GM21825 (cell line): ENCODE data around the gene DUSP1.
A peak's percentile ranks its signal among the peaks of the same experiment; 100 is the strongest.

Experiments
- ATAC-seq: cut with Tn5 transposase; IDR thresholded peaks from one replicate; pipeline ENCODE4 v1.9.1; 2021; ENCODE audit warnings: mild to moderate bottlenecking, moderate library complexity; ENCODE audit not compliant: unreplicated experiment

Gene DUSP1

DNA sequence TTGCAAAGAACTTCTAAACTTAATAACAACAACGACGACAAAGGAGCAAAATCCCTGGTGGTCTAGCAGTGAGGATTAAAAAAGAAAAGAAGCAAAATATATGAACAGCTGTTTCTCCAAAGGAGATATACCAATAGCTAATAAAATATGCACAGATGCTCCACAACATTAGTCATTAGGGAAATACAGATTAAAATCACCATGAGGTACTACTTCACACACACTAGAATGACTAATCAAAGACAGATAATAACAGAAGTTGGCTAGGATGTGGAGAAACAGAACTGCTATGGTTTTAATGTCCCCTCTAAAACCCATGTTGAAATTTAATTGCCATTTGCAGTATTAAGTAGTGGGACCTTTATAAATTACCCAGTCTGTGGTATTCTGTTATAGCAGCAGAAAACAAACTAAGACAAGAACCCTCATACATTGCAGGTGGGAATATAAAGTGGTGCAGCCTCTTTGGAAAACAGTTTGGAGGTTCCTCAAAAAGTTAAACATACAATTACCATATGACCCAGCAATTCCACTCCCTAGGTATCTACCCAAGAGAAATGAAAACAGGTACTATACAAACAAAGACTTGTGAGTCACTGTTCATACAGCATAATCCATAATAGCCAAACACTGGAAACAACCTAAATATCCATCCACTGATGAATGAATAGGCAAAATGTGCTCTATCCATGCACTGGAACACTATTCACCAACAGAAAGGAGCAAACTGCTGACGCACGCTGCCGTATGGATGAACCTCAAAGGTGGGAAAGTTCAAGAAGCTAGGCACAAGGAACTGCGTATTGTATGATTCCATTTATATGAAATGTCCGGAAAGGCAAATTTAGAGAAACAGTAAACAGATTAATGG lies 11.4 kb upstream of the DUSP1 start:
- ATAC-seq: no peak

DNA sequence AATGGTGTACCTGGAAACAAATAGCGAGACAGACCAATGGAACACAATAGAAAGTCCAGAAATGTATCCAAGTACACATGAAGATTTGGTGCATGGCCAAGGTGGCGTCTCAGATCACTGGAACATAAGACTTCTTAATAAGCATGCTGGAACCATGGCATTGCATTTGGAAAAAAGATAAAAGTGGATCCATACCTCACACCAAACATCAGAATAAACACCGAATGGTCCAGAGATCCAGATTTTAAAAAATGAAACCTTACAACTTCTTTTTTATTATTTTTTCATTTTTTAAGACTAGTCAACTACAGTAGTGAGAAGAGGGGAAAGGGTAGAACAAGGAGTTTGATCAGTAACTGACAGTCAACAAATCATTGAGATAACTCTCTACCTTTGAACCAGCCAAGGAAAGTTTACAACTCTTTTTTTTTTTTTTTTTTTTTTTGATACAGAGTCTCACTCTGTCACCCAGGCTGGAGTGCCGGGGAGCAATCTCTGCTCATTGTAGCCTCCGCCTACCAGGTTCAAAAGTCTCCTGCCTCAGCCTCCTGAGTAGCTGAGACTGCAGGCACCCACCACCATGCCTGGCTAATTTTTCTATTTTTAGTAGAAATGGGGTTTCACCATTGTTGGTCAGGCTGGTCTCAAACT lies 8.8 kb upstream of the DUSP1 start:
- ATAC-seq: no peak

DNA sequence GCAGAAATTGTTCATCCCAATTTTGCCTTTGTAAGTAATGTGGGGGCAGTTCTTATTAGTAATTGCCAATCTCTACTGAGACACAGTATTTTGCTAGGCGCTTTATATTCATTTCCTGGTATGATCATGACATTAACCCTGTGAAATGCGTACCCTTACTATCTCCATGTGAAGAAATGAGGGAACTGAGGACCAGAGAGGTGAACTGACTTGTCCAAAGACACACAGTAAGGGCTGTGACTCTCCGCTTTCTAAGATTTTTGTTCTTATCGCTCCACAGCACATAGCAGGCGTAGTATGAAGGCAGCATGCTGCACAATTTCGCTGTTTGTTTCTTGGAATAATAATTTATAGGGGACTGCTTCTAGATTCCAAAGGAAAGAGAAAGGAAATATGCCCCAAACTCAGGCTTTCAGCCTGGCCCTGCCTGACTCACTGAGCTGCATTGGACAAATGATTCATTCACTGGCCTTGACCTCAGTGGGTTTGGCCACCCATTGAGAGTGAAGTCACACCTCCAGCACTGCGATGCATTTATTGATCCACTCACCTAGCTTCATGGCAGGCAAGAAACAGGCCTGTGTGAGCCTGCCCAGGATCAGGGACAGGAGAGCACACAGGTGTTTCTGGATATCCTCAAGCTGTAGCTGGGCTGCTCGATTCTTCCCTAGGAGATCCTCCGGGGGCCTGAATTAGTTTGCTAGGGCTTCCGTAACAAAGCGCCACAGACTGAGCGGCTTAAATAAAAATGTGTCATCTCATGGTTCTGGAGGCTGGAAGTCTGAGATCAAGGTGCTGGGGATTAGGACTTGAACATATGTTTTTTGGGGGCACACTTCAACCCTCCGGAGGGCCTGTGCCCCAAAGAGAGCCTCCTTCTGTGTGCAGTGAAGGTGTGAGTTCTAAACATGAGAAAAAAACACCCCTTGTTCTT lies 7.2 kb upstream of the DUSP1 start:
- peak; percentile 2 for ATAC-seq

DNA sequence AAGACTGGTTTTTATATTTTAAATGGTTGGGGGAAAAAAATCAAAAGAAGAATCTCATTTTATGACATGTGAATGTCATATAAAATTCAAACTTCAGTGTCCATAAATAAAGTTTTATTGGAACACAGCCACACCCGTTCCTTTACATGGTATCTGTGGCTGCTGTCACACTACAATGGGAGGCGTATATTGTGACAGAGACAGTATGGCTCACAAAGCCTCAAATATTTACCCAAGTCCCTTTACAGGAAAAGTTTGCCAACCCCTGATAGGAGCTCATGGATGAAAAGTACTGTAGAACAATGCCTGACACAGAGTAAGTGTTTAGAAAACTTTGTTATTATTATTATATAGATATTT lies 5.2 kb upstream of the DUSP1 start:
- ATAC-seq: no peak

DNA sequence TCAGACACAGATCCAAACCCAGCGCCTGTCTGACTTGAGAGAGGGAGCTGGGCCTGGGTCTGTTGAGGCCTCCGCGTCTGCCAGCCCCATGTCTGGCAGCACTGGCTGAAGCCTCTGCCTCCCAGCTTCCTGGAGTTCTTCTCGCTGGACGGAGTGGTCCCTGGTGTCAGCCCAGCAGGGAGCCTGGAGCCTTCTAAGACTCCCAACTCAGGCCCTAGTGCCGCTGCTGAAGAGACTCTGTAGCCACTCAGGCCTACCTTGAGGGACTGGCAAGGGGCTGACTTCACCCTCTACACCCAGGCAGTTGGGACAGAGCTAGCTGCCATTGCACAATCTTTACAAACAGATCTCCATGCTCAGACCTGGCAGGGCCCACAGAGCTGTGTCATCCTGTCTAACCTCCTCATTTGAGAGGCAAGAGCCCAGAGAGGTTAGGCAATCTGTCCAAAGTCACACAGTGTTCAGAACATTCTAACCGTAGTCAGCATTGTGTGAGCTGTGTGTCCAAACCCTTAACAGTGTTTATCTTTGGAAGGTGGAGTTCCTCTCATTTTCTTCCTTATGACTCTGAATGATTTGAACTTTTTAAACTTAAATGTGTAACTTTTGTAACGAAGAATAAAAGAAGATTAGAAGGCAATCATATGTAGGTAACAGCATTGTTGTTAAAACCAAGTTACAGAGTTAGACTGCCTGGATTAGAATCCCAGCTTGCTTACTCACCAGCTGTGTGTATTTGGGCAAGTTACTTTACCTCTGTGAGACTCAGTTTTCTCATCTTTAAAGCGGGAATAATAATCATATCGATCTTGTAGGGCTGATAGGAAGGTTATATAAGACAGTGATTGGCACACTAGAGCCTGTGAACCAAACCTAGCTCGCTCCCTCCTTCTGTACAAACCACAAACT lies 4.6 kb upstream of the DUSP1 start:
- ATAC-seq: no peak

DNA sequence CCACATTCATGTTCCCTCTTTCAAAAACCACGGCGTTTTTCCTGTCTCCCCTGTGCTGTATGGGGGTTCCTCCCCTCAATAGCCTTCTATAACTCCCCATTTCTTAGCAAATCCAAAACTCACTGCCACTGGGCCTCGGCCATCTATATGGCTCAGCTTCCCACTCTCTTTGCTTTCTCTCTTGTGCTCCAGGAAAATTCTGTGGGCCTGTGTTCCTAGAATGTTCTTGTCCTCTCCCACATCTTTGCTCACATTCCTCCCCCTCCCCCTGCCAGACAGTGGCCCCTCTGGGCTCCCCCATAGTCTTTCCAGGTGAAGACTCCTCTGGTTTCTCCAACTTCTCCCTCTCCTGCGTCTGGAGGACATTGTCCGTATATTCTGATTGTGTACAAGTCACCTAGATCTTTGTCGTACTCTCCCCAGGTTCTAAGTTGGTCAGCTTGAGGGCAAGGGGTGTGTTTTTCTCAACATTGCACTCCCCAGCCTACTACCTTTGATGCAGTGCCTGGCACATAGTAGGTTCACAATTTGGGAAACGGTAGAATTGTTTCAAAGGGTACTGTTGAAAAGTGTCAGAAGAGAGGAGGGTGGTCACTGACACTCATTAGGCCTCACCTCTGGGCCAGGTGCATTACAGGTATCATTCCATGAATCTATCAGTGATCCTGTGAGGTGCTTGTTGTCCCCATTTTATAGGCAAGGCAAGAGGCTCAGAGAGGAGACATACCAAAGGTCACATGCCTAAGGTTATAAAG lies 3.7 kb upstream of the DUSP1 start:
- ATAC-seq: no peak

DNA sequence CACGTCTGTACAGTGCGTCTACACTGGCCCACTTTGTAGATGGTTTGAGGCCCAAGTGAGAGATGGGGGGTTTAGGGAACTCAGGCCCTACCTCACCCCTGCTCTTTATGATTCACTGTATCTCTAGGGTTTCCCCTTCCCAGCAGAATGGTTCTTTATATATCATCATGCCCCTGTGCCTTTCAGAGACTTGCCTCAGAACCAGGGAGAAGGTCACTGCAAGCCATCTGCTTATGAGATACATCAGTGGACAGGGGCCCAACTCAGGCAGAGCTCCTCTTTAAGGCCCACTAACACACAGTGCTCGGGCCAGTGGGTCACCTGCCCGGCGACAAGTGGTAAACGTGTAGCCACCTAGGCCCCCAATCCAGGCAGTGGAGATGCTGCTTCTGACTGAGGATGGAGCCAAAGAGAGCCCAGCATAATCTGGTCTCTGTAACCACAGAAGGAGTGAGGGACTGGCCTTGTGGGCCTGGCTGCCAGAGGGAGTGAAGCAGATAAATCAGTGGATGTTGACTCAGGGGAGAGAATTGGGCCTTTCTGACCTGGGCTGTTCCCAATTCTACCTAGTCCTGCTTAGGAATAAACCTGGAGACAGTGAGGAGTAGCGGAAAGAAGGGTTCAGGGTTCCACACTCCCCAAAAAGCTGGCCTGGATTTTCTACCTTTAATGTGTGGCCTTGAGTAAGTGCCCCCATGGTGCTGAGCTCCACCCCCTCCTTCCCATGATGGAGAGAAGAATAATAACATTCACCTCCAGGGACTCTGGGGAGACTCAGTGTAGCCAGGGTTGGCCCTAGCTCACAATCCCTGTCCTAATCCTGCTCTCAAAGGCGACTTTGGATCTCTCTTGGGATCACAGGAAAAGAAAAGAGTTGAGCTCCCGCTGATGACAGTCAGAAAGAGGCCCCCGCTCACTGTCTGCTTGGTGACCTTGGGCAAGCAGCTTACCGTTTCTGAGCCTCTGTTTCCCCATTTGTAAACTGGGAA lies 2.8 kb upstream of the DUSP1 start:
- no peak for ATAC-seq

DNA sequence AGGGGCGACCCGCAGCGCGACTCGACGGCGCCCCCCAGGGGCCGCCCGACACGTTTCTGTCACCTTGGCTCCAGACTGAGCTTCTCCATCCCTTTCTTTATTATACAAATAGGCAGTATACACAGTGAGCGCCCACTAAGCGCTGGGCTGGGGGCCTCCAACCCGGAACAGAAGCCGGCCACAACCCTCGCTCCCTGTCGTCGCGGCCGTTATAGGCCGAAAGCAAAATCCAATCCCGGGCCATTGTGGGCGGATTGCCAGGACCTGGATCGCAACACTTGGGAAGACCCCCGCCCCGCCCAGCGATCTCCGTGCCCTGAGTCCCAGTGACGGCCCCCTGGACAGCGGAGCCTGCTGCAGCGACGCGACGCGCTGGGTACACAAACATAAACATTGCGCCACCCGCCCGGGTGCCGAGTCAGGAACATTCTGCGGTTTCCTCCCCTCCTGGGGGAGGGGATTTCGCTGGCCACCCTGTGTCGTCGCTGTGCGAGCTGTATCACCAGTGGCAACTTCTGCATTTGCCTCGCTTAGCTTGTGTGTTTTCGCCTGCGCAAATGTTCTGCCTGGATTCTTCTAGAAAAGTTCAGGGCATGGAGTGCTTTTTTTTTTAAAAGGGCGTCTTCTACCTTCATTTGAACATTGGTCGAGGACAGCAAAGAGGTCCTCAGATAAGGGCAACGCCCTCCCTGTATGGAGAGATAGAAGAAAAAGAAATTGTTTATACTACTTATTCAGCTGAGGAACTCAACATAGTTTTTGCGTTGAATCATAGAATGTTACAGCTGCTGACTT lies 1.3 kb upstream of the DUSP1 start:
- ATAC-seq: peak; percentile 28

DNA sequence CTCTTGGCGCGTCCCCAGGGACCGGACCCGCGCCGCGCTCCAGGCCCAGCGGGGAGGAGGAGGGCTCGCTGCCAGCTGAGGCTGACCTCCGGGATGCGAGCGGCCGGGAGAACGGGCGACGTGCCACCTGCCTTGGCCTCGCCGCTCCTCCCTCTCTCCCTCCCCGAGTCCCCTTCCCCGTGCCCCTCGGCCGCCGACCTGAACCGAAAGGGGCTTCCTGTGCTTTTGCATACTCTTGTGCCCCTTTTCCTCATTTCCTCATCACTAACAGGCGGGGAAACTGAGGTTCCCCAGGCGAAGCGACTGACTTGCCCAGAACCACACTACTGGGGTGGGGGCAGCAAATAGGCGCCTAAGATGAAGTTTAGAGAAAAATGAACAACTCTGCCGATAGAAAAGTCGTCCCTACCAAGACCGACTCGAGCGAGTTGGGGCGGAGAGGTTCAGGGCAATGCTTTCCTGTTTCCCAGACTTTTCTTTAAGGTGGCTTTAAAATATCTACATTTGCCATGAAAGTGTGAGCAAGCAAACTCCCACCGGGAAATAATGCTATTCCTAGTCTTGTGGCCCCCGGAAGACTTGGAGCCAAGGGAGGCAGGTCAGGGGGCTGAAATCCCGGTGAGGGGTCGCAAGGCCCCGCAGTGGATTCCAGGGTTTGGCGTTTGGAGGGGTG lies 580 bp upstream of the DUSP1 start:
- ATAC-seq: no peak

DNA sequence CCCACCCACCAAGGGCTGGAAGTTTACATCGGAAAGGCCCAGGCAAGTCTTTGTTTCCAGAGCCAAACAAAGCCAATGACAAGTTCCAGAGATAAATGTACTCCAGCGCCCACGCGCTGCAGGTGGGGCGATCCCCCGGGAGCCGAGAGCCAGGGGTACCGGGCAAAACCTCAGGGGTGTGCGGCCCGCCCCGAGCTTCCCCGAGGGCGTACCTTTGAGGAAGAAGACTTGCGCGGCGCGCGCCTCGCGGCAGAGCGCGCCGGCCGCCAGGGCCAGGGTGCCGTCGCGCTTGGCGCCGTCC lies 671 bp downstream of the DUSP1 start:
- ATAC-seq: no peak

DNA sequence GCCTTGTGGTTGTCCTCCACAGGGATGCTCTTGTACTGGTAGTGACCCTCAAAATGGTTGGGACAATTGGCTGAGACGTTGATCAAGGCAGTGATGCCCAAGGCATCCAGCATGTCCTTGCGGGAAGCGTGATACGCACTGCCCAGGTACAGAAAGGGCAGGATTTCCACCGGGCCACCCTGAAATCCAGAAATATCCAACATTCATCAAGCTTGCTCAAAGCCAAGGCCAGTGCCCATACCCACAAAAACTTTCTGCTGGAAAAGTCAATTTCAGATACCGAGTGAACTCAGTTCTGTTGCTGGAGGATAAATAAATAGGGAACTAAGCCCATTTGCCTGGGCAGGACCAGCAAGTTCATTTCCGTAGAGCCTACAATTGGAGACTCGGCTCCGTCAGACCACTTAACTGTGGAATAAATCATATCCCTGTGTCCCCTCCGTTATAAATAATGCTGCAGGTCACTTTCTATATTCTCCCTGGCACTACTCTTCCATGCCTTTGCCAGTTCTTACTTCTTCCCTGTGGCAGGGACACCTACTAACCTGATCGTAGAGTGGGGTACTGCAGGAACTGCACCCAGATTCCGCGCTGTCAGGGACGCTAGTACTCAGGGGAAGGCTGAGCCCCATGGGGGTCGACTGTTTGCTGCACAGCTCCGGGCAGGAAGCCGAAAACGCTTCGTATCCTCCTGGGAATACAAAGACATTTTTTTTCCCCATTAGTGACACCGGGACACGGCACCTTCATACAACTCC lies 1.2 kb downstream of the DUSP1 start:
- no peak for ATAC-seq

DNA sequence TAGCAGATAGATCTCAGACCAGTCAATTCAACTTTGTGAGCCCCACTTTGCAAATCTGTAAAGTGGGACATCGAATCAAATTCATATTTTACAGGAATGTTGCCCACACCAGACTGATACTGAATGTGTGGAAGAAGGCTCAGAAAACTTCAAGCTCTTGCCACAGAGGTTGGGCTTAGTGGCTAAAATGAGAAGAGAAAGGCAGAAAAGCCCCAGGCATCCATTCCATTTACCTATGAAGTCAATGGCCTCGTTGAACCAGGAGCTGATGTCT lies 1.7 kb downstream of the DUSP1 start:
- ATAC-seq: no peak

DNA sequence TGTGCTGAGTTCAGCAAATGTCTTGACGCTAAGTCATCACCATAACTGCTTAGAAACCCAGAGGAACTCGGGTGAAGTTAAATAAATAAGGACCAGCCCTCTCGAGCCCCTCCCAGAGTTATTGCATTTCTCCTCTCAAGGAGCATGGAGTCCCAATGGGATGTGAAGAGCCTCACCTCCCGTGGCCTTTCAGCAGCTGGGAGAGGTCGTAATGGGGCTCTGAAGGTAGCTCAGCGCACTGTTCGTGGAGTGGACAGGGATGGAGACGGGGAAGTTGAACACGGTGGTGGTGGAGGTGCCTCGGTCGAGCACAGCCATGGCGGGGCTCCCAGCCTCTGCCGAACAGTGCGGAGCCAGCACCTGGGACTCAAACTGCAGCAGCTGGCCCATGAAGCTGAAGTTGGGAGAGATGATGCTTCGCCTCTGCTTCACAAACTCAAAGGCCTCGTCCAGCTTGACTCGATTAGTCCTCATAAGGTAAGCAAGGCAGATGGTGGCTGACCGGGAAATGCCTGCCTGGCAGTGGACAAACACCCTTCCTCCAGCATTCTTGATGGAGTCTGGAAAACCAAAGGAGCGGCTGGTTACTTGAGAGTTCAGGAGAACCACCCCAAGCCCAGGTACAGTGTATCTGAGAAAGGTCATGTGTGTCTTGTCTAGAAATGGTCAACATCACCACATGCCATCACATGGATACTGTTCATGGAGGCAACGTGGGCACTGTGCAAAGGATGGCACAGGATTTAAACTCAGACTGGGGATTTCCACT lies 2.2 kb downstream of the DUSP1 start:
- ATAC-seq: no peak

DNA sequence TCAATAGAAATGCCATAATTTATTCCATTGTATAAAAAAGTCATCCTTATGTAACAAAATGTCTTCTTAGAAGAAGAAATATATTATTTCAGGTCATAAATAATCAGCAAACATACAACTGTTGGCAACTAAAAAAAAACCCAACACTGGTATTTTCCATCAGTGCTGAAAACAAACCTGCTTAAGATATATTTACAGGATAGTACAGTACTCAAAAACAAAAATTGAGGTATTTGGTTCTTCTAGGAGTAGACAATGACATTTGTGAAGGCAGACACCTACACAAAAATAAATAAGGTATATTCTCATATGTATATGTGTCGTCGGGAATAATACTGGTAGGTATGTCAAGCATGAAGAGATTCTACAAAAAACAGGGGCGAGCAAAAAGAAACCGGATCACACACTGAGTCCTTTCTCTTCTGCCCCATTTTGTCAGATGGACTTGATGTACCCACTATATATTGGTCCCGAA lies 2.9 kb downstream of the DUSP1 start:
- no peak for ATAC-seq

DNA sequence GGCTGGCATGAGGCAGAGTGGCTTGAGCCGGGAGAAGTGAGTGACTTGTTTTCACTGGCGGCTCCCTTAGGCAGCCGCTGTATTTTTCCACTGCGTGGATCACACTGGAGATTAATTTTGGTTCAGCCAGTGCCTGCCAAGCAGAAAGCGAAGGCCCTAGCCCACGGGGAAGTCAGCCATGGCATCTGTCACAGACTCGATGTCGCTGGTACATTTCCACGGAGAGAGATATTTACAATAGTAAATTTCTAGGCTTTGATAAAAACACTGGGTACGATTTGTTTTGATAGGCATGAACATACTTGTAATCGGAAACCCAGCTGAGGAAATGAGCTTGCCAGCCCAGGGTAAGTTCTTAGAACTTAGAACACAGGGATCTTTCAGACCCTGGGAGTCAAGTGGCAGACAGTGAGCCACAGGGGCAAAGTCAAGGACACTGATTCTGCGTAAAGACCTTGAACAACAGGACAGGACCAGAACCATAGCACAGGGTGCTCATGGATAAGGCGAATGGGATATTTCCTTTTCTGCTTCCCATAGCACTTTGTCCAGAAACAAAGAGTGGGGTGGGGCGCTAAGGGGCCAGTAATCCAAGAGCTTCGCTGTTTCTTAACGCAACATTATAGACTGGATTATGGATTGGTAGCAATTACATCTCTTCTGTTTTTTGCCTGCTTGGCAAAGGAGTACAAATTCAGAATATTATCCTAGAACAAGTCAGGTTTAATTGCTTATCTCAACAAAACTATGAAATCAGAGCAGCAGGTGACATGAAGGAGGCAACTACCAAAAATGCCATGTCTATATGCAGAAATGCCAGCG lies 4.5 kb downstream of the DUSP1 start:
- ATAC-seq: no peak
